GM19351 (cell line): ENCODE data around the gene DNAJC7.

ENCODE experiments used
- ATAC-seq: cut with Tn5 transposase; IDR thresholded peaks from one replicate; pipeline ENCODE4 v1.9.1; 2021; ENCODE audit warnings: mild to moderate bottlenecking, moderate library complexity; ENCODE audit not compliant: unreplicated experiment

Gene DNAJC7

DNA sequence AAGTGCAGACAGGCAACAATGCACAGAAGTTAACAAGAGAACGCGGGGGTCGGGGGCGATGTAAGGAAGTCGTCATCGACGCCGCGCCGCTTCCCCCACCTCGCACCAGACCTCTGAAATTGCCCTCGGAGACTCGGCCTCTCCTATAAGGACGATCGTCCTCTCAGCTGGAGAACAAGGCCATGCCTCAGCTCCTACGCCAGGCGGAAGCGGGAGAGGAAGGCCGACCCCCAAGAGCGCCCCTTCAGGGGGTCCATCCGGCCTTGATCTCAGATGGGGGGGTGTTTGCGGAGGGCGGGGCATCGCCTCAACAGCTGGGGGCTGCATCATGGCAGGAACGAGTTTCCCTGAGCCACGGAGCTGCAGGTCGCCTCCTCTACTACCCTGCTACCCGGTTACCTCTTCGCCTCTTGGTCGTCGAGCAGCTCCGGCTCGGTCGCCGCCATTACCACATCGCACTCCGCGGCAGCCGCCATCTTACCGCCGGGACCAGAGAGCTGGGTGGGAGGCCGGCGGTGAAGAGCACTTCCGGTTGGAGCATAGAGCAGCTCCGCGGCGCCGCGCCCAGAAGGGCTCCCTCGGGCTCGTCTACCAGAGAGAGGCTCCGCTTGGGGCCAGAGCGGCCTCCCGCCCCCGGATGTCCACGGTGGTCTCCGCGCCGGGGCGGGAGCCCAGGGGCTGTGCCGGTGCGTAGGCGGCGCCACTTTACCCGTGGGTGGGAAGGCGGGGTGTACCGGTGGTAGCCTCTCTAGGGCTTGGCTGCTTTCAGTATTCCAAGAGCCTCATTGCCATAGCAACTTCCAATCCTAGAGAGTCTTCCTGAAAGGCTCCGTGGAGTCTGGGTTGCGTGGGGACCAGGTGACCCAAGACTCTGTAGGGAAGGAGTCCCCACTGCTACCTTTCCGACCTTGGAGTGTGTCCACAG lies at the start of gene DNAJC7:
Gene DNAJC7, minus strand, starts transcription at position 499 of the 925 bp plus-strand sequence. Its CDS starts 23 bp downstream, at position 476.
- peak; percentile 85 for ATAC-seq

DNA sequence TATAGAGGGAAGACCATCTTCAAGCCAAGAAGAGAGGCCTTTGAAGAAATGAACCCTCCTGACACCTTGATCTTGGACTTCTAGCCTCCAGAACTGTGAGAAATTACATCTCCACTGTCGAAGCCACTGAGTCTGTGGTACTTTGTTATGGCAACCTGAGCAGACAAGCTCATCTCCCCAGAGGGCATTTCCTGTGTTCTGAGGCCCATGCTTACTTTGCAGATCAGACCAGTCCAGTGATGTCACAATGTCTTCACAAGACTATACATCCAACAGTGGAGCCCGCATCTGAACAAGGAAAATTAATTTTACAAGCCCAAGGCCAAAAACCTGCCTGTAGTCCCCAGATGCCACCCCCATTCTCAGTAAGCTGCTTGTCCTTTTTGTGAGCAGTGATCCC lies 48.0 kb upstream of the DNAJC7 start:
- no peak for ATAC-seq

- no peak for ATAC-seq
These were observed 45.4 kb upstream of the DNAJC7 start for GRCh38 chr17:42062681-42063080.

DNA sequence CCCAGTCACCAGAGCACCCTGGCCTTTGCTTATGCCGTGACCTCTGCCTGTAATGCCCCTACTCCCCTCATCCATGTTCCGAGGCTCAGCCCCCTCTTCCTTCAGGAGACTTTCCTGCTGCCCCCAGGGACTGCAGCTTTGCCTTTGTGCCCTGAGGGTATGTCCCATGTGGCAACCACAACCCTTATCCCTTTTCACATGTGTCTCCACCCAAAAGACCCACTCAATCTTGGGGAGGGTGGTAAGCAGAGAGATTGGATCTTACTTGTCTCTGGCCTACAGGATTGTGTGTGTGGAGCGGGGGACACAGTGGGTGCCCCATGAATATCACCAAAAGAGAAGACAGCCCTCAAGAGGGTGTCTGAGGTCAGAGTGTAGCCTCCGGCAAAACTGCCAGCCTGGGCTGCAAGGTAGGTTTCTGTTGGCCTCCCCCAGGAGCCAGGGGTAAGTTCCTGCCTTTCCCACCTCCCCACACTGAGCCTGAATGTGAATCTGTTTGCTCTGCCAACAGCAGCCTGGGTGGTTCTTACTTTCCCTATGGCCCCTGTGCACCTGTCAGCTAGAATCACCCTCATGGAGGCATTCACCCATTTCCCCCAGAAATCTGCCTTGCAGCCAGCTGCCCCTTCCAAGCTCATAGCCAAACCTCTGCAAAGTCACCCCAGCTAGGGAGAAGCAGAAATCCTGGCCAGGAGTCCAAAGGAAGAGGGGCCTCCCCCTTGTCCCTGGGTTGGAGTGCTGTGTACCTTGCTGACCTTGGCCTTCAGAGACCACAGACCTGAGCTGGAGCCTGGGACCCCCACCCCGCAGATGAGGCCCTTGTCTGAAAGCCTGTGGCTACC lies 44.6 kb upstream of the DNAJC7 start:
- ATAC-seq, result no peak

GRCh38 chr17:42060231-42060630 lies 43.0 kb upstream of the DNAJC7 start:
- ATAC-seq, result no peak

DNA sequence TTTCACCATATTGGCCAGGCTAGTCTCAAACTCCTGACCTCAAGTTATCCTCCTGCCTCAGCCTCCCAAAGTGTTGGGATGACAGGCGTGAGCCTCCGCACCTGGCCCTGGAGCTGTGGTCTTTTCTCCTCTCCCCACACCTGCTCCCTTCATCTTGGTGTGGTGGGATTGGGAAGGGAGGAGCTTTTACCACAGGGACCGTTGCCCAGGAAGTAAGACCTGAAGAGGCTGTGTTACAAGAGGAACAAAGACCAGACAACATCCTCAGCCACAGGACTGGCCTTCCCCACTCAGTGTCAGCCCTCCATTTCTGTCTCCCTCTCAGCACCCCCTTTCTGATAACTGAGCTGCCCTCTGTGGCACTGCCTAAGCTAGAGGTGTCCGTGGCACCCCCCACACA lies 42.6 kb upstream of the DNAJC7 start:
- ATAC-seq, result no peak

DNA sequence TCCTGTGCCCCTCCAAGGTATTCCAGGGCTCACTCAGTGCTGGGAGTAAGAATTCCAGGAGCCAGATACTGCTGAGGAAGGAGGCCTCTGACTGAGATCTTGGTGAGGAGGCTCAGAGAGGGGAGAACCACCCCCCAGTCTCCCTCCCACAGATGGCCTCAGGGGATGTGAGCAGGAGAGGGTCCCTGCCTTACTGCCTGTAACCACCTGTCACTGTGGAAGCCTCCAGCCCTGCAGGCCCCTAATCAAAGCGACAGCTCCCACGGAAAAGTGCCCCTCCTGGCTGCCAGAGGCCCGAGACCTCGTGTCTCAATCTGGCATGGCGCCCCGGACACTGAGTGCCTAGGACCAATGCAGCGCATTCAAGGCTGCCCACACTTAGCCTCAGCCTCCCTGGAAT lies 40.8 kb upstream of the DNAJC7 start:
- ATAC-seq, result no peak

- no peak for ATAC-seq
These were observed 39.4 kb upstream of the DNAJC7 start for GRCh38 chr17:42056635-42057034.

DNA sequence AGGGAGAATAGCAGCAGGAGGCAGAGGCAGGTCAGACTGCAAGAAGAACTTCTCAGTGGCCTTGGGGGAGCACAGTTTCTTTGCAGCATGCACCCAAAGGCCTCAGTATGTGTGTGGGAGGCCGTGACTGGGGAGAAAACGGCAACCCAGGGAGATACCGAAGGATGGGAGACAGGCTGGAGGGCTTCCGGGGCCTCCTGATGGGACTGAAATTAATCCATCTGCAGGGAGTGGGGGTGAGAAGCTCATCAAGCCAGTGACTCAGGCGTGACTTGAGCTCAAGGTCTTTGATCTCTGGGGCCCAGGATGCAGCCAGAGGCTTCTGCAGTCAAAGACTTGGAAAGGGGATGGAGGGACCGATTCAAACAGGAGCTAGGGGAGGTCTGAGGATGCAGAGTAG lies 38.3 kb upstream of the DNAJC7 start:
- no peak for ATAC-seq

- no peak for ATAC-seq
These were observed 37.8 kb upstream of the DNAJC7 start for GRCh38 chr17:42055027-42055426.

DNA sequence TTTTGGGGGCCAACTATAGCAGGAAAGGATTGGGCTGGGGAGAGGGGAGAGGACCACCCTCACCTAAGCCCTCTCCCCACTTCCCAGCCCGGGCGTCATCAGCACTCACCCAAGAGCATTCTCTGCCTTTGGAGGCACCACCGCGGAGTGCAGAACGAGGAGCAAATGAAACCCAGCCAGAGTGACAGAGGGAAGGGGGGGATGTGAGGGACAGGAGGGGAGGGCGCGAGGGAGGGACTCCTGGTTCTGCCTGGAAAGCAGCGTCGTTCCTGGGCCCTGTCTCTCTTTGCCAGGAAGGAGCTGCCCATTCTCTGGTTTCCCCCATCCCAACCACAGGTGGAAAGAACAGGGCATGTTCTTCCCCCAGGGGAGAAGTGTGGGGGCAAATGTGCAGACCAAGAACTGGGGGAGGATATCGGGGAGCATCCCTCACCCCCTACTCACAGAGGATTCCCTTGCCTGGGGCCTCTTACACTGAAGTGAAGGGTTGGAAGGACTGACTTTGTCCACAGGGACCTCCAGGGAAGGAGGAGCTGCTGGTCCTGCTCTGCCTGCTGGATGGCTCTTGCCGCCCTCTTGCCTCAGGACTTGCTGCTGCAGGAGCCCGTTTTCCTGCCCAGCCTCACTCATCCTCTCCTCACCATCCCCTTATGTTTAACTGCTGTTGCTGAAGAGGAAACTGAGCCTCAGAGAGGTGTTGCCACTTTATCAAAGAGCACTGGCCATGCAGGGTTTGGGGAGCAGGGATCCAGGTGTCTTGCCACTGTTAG lies 36.7 kb upstream of the DNAJC7 start:
- ATAC-seq, result no peak

- no peak for ATAC-seq
These were observed 35.2 kb upstream of the DNAJC7 start for GRCh38 chr17:42052346-42052877.

GRCh38 chr17:42051645-42052044 lies 34.4 kb upstream of the DNAJC7 start:
- no peak for ATAC-seq

- ATAC-seq, result no peak
These were observed 33.8 kb upstream of the DNAJC7 start for GRCh38 chr17:42051013-42051400.

DNA sequence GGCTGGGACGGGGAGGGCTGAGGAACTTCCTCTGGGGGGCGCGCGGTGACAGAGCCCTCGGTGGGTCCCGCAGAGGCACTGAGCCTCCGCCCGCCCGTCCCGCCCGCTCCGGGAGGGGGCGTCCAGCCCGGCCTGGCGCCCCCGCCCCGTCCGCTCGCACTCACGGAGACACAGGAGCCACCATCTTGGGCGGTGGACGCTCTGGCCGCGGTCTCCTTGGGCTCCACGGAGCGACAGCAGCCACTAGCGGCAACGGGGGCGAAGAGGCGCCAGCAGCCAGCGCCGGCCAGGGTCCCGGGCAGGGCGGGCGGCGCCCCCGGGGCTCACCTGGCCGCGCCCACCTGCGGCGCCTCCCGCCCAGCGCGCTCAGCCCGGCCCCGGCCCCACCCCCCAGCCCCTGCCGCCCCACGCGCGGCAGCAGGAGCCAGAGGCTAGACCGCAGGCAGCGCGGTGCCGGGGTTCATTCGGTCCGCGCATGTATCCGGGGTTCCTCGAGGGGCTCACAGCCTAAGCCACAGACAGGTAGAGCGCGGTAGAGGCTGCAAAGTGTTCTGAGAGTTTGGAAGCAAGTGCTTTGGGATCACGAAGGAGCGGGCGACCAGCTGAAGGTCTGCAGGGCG lies 33.3 kb upstream of the DNAJC7 start, which contains the start of gene C17orf113:
Gene C17orf113, minus strand, starts transcription at position 209 of the 620 bp plus-strand sequence. CDS start 7,225 bp downstream, outside the sequence.
- ATAC-seq, result no peak

GRCh38 chr17:42049834-42050392 lies 32.7 kb upstream of the DNAJC7 start:
- ATAC-seq, result no peak

DNA sequence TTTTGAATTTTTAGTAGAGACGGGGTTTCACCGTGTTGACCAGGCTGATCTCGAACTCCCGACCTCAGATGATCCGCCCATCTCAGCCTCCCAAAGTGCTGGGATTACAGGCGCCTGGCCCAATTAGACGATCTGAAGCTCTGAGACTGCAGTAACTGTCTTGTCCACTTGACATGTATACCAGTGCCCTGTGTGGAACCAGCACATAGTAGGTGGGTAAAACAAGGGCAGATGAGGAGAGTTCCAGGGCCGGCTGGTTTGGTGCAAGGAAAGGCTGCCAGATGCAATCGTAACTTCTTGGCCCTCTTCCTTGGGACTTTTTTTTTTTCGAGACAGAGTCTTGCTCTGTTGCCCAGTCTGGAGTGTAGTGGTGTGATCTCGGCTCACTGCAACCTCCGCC lies 30.1 kb upstream of the DNAJC7 start:
- no peak for ATAC-seq

DNA sequence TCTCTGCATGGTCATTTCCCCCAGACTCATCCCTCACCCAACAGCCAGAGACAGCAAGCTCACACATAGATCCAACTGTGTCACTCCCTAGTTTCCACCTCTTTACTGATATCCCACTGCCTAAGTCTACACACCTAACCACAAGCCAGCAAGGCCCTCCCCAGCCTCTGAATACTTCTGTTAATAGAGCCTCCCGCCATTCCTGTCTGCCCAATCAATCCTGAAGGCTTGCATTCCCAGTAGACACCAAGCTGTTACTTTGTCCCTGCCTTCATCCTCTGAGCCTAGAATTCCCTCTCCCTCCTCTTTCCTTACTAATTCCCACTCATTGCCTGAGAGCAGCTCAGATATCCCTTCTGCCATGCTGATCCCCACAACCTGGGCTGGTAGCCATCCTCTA lies 28.5 kb upstream of the DNAJC7 start:
- ATAC-seq, result no peak

DNA sequence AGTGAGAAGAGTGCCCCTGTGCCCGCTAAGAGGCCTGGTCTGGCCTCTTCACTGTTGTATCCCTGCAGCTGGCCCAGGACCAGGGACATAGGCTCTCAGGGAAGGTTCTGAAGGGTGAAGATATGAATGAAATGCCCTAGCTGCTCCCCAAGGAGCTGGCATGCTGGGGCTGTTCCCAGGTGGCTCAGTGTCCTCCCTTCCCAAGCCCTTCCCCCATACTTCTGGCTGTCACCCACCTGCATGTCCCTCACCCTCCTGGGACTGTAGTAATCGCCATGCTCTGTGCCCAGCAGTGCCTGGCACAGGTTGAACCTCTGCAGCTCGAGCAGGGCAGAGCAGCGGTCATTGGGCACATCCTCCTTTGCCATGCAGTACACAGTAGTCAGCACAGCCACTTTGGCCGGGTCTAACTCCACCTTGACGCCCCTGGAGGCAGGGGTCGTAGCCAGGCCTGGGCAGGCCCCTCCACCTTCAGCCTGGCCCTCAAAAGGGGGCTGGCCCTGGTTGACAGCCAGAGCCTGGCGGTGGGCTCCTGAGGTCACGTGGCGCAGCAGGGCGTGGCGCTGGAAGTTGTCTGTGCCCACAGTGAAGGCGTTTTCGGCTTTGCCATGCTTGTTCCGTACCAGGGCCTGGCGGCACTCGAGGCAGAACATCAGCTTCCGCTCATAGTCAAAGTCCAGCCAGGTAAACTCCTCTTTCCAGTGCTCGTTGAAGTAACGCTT lies 25.5 kb upstream of the DNAJC7 start:
- no peak for ATAC-seq
